GM18499 (cell line): ENCODE data around the gene MSI2.

Experiments
- ATAC-seq: cut with Tn5 transposase; IDR thresholded peaks from one replicate; pipeline ENCODE4 v1.9.1; 2021; ENCODE audit warnings: moderate number of reproducible peaks; ENCODE audit not compliant: insufficient read depth, unreplicated experiment

The MSI2 gene

DNA sequence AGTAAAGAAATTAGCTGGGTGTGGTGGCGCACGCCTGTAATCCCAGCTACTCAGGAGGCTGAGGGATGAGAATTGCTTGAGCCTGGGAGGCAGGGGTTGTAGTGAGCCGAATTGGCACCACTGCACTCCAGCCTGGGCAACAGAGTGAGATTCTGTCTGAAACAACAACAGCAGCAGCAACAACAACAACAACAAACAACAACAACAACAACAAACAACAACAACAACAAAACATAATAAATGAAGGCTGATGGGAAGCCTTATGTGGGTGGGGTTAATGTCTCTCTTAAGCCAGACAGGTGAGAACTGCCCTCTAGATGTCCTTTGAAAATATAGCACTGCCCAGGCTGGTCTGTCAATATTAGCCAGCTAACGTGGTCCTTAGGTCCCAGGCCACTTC lies 107.3 kb downstream of the MSI2 start:
- no peak for ATAC-seq

DNA sequence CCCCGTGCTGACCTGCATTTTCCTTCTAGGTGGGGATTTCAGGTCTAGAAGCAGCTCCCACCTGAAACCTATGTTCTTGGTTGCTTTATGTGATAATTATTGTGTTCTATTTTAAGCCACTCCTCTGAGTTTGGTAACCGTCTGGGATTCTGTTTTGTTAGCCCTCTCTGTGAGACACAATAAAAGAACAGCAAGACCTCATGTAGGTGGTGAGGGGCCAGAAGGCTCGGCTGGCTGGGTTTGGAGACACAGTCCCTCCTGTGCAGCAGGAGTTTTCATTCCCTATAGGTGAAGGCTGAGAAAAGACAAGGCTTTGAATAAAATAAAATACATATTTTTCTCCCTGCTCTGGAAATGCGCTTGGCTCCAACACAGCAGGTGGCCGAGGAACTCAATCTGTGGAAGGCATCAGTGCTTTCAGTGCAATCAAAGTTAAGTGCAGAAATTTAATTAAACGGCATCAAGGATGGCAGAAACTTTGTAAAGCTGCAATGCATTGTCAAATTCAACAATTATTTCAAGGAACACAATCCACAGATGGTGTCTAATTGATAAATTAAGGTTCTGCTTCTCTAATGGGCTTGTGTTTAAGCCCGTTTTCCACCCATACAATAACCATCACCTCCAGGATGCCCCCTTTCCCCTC lies 107.8 kb downstream of the MSI2 start:
- no peak for ATAC-seq

DNA sequence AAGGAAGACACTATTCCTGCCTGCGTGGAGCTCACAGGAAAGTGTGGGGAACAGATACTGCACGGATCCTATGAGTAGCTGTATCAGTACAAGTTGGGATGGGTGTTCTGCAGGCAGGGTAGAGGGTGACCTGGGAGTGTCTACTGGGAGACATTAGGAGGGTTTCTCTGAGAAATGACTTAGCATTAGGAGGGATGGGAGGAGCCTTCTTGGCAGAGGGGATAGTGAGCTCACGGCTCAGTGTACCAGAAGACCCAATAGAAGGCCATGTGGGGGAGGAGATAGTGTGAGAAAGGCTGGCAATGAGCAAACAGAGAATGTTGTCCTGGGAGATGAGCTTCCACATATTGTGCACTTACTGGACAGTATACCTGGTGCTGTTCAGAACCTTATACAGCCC lies 109.1 kb downstream of the MSI2 start:
- no peak for ATAC-seq

DNA sequence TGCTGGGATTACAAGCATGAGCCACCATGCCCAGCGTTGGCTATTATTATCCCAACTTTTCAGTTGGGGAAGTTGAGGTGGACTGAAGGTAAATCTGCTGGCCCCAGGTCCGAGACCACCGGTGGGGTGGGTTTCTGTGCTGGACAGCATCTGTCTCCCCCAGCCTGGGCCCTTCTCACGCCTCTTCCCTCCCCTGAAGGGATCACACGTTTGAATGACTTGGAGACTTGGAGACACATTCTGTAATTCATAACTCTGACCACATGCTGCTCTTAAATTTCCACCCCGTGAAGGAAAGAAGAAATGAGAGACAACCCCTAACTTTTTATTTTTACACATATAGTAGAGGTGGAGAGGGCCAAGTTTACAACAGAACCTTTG lies 109.8 kb downstream of the MSI2 start:
- ATAC-seq: no peak

DNA sequence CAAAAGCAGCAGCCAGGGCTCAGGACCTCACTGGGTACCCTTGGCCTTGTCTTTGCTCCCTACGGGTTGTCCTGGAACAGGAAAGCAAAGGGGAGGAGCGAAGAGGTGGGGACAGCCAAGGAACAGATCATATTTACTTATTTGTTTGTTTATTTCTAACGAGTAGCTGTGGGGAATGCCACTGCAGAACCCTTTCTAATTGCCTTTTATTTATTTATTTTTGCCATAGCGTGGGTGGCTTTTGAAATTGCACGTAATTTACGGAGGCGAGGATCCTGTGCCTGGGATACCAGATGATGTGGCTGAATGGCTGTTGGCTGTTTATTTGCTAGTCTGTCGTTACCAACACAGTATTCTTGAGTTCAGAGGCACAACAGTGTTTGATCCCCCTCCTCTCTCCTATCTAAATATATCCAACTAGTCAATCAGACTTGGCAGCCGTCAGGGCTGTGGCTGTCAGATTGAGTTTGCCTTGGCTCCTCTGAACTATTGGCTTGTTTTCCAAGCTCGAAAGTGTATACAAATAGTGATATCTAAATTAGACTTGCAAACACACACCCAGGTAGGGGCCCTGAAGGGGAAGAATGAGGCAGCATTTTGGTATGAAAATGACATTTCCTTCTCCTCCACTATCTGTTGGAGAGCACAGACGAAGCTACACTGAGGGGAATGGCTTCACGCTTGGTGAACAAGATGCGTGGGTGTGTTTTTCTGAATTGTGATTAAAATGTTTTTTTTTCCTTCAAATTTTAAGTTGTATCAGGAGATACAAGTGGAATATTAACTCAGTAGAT lies 110.4 kb downstream of the MSI2 start:
- ATAC-seq: no peak

DNA sequence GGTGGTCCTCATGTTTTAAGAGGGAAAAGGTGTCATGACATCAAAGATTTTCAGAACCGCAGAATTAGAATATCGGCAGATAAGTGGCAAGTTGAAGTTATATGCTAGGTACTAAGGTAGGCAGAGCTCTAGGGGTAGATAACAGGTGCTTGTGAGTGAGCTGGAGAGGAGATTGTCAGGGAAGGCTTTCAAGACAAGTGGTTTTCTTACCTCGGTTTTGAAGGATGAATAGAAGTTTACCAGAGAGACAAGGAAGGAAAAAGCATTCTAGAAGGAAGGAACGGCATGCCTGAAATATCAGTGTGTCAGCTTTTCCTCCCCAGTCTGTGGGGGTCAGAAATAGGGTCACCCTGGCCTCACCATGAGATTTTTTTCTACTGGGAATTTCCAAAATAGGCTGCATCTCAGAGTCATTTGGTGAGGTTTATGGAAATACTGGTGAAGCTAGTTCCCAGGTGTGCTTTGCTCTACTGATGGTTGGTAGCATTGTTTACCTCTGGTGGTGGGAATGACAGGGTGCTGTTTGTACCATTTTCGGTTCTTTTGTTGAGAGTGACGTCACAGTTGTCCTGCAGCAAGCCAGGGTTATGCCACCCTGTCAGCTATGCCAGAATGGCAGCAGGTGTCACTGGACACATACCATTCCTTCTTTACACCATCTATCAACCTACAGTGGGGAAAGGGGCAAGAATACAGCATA lies 112.5 kb downstream of the MSI2 start:
- ATAC-seq: no peak

DNA sequence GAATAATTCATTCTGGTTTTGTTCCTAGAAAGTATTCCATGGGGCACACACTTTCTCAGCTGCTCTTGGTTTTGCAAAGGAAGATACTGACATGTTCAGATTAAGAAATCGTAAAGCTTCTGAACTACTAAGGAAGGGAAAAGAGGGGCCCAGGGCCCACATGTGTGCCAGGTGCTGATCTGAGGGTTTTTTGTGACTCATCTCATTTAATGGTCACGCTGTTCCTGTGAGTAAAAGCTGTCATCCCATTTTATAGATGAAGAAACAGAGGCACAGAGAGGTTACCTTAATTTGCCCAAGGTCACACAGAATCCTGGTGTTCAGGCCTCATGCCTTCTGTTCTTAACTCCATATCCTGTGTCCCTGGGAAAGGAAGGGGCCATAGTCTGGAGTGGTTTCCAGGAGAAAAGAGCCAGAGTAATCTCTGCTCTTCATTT lies 113.2 kb downstream of the MSI2 start:
- no peak for ATAC-seq

DNA sequence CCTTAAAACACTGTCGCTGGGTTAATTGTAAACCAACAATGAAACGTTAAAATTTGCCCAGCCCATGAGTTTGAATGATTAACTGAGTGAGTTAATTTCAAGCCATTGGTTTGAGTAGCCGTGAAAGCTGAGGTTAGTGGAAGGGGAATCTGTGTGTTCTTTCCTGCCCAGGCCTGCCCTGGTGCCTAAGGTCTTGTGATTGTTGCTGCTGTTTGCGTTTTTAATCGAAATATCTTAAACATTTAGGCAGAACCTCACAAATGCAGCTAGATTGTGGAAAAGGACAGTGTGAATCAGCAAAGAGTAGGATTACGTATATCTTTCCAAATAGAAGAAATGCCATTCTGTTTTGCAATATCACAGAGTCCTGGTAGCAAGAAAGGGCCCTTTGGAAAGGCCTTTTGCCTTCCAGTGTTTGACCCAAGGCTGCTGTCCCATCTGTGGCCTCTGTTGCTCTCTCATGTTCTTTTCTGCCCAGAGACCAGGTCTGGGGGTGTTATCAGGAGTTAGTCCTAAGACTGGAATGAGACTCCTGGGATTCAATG lies 113.8 kb downstream of the MSI2 start:
- no peak for ATAC-seq

DNA sequence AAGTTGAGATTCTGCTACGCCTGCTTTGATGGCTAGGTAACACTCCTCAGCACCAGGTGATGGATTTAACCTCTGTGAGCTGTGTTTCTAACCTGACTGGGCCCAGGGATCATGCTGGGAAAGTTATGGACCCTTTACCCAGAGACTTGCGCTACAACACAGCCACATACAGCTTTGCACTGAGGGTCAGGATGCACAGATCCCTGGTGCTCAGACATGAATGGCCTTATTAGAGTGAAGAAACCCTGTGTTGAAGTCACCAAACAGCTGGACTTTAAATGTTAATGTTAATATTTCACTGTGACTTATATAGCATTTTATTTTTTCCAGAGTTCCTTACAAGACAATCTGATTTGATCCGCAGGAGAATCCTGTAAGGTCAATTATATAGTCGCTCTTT lies 114.3 kb downstream of the MSI2 start:
- no peak for ATAC-seq

DNA sequence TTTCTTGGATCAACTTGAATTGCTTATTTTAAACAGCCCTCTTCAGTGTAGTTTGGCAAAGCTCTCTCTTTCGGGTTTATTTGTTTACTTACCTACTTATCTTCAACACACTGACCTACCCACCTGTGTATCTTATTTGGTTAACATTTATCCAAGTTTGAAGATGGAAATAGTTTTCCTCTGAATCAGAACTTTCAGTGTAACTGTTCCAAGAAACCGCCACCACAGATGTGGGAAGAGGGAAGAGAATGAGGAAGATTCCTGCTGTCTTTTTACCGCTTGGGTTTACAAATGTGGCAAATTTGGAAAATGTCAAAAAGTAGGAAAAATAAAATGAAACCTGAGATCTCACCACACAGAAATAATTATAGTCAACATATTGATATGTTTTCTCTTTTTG lies 115.8 kb downstream of the MSI2 start:
- ATAC-seq: no peak

DNA sequence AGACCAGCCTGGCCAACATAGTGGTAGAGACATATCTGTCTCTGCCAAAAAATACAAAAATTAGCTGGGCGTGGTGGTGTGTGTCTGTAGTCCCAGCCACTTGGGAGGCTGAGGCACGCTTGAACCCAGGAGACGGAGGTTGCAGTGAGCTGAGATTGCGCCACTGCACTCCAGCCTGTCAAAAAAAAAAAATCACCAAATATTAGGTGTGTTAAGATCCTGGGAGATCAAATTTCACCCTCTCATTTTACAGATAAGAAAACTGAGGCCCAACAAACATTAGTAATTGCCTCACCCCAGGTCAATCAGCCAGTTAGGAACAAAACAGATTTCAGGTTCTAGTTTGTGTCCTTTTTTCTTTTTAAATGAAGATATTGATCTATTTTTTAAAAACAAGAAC lies 116.7 kb downstream of the MSI2 start:
- ATAC-seq: no peak

DNA sequence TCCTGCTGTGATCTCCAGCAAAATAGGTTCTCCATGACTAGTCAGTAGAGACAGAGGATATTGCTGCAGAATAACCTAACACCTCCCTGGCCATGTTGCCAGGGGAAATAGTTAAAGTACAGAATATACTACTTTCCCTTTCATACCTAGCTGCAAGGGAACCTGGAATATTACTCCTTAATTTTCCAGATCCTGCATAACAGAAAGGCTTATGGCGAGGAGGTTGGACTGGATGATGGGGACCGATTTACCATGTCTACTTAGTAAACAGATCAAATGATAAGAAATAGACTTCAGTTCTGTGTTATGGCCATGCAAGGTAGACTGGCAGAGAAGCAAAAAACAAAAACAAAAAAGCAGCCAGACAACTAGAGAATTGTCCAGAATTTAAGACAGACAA lies 117.4 kb downstream of the MSI2 start:
- ATAC-seq: no peak

DNA sequence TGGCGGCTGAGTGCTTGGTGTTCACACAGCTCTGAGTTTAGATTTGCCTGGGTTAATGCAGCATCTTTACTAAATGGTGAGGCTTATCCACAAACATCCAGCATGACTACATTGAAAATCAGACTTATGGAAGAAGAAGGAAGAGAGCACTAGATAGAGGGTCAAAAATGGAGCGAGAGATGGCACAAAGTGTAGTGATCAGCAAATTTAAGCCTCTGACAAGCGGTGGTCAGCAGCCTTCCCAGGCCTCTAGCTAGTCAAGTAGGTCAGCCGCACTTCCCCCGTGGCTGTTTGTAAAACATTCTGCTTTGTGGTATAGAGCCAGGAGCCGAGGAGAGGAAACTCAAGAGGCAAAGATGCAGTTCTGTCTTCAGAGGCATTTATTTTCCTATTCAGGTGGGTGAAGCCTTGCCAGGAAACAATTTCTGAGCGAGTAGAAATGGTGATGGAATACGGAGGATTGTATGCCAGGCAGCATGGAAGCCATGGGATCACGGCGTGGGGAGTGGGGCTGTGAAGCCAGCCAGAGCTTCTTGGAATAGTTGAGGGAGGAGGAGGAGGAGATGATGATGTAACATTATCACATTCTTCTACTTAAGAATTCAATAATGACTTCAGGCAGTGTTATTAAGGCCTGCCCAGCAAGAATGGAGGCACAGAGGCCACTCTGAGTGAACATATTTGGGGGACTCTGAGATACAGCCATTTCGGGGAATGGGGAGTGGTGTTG lies 118.9 kb downstream of the MSI2 start:
- ATAC-seq: no peak

DNA sequence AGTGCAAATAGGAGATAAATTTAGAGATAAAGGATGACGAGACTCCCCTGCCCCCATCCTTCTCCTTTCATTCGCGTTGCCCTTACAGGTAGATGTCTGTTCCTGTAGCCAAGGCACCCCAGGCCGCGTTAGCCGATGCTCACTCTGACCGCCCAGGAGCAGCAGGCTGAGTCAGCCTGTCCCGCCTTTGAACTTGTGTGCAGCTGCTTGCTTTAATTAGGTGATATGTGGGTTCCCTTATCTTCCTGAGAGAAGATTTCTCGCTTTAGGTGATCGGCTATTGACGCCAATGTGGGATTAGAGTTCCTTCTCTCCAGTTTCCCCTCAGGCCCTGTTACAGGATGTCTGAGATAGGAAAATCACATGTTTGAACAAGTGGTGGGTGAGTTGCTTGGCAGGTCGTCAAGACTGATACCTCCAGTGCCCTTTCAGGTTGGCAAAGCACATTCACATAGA lies 119.5 kb downstream of the MSI2 start:
- ATAC-seq: no peak

DNA sequence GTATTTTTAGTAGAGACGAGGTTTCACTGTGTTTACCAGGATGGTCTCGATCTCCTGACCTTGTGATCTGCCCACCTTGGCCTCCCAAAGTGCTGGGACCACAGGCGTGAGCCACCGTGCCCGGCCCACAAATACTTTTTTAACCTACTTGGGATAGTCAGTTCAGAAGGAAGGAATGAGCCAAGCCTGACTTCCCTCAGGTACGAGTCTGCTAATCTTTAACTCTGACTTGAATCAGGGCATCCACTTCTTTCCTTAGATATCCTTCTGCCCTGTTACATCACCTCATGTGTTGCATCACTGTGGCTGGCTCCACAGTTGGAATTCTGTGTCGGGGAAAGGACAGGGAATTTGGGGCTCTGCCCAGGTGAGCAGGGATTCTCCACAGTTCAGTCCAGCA lies 120.8 kb downstream of the MSI2 start:
- ATAC-seq: no peak

DNA sequence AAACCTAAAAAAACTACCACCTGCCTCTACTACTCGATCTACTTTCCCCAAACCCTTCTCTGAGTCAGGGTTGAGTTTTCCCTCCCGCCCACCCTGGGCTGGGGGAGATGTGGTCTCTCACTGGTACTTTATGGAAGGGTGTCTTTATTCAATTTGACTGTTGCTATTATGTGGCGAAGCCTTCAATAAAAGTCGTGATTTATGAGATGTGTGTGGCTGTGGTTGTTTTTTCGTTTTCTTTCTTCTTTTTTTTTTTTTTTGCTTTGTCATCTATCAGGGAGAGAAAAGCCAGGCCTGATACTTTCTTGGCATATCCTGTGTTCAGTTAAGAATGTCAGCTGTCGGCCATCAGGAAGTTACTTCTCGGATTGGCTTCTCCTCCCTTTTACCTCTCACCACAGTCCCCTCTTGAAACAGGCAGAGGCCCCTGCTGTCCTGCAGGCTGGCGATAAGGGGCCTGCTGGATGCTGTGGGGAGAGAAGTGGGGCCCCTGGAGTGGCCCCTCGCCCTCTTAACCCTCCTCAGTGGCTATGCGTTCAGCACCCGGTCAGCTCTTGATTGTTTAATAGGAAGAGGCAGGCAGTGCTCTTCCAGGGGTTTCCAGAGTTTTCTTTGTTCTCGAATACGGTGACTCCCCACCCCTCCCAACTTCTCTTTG lies 123.0 kb downstream of the MSI2 start:
- no peak for ATAC-seq

DNA sequence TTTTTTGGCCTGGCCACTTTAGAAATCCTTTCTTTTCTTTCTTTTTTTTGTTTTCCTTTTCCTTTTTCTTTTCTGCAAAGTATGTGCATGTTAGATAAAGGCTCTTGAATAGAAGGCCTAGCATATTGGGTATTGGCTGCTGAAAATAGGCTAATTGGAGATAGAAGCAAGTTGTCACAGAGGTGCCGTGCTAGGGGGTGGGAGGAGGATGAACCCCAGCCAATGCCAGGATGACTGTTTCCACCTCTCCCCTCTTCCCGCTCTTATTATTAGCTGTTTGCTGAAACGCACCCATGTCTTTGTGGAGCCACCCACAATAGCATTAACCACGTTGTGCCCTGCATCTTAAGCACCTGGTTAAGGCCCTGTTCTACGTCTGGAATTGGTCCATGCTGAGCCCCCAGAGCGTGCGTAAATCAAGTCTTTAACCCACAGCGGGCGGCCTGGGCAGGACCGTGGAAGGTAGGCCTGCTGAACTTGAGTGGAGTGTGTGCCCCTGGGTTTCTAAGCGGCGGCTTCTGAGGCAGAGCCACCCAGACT lies 123.6 kb downstream of the MSI2 start:
- ATAC-seq: no peak

DNA sequence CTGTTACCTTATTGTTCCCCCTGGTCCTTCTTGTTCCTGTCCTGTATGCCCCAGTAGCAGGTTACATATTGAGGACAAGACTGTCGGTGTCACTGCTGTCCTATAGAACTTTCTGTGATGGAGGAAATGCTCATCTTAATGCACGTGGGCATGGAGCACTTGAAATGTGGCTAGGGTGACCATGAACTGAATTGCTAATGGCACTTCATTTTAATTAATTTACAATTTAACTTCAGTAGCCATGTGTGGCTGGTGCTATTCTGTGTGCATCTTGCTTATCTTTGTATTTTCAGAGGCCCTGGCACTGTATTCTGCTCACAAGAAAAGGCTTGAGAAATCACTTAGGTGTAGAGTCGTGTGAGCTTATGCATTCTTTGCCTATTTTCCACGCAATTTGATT lies 125.2 kb downstream of the MSI2 start:
- ATAC-seq: no peak

DNA sequence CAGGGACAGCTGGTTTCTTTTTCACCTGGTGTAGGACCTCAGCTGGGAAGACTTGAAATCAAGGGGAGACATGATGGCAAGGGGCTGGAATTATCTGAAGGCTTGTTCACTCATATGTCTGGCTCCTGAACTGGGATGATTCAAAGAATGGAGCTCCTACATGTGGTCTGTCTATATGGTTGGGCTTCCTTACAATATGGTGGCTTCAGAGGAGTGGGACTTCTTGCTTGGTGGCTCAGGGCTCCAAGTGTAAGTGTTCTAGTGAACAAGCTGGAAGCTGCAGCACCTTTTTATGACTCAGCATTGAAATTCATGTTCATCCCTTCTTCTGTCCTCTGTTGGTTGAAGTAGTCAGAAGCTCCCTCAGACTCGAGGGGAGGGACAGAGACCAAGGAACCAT lies 127.9 kb downstream of the MSI2 start:
- no peak for ATAC-seq

DNA sequence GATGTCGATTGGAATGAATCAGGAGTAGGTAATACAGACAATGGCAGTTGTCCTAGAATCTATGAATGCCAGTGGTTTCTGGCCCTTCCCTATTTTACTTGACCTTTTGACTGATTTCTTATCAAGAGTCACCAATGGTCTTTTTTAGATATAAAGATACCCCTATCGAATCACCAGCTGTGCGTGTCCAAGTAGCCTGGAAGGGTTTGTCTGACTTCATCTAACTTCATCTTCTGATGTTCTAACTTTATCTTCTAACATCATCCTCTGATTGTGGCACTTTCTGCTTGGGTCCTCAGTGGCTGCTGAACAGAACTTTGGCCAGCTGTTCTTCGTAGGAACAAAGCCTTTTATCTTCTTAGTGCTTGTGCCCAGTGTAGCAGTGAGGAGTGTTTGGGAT lies 129.7 kb downstream of the MSI2 start:
- ATAC-seq: no peak
